ENCODE measurements around the gene CYBC1. TPM values are rescaled to one million over a fixed set of nuclear protein-coding genes. Genes with fewer than 3 reads are reported as not detected.

CYBC1 gene
- total and polyA plus RNA-seq, 2 donors from 2014 or later = 38.2 to 139 TPM

DNA sequence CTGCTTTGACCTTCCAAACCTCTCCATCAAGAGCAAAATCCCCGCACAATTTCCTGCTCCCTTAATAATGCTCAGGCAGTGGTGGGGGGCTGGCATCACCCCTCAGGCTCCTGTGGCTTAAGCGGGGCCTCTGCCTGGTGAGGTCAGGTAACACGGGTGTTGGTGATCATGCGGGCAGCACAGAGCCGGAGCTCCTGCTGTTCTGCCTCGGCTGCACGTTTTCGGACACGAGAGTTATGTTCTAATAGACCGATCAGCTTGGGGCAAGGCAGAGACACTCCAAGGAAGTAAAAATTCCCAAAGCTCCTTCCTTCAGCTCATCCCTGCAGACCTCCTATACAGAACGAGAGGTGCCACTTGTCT lies 14.0 kb upstream of the CYBC1 start:
- FAIRE-seq (no peak), DNase-seq (peak in 1 of 5 donors; percentile 31)
- no peak overlapping the region for H3K27ac ChIP-seq (ENCODE audit: low read depth in 2 of 2, low read length in 2 of 2)
- intact Hi-C loops (cut with DNase I) = loop anchor here (10.0 kb wide), 1 partner anchor 110 kb away; no protein-coding TSS in a partner anchor
- no peaks in the 10 kb centered on the region for H3K9me3 ChIP-seq (ENCODE audit: control insufficient read depth in 2 of 3, insufficient read depth in 1 of 3, low read length in 3 of 3)
- no peaks in the 10 kb centered on the region for H3K4me1 ChIP-seq (ENCODE audit: control insufficient read depth in 2 of 3, insufficient read depth in 2 of 3, low read depth in 1 of 3, low read length in 3 of 3)
- H3K27me3 ChIP-seq (ENCODE audit: control insufficient read depth, insufficient read depth, low read length) = no peaks in the 10 kb centered on the region
- peaks cover 7 to 36% (median 11%) of the 10 kb centered on the region in 3 donors for H3K36me3 ChIP-seq (ENCODE audit: control insufficient read depth in 2 of 3, insufficient read depth in 3 of 3, low read length in 3 of 3)
- no peak overlapping the region for H3K4me3 ChIP-seq (ENCODE audit: low read length in 3 of 3)
- TF ChIP-seq, protein P1, sequence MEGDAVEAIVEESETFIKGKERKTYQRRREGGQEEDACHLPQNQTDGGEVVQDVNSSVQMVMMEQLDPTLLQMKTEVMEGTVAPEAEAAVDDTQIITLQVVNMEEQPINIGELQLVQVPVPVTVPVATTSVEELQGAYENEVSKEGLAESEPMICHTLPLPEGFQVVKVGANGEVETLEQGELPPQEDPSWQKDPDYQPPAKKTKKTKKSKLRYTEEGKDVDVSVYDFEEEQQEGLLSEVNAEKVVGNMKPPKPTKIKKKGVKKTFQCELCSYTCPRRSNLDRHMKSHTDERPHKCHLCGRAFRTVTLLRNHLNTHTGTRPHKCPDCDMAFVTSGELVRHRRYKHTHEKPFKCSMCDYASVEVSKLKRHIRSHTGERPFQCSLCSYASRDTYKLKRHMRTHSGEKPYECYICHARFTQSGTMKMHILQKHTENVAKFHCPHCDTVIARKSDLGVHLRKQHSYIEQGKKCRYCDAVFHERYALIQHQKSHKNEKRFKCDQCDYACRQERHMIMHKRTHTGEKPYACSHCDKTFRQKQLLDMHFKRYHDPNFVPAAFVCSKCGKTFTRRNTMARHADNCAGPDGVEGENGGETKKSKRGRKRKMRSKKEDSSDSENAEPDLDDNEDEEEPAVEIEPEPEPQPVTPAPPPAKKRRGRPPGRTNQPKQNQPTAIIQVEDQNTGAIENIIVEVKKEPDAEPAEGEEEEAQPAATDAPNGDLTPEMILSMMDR (IDR thresholded peaks at IDR 0.05; ENCODE audit: borderline replicate concordance, extremely low read depth, insufficient read depth) = no peak
- no peak overlapping the region for H3K9ac ChIP-seq (ENCODE audit: low read length in 3 of 3)

- Histone ChIP-seq H3K36me3 (ENCODE audit: control insufficient read depth in 2 of 3, insufficient read depth in 3 of 3, low read length in 3 of 3) (peaks cover 7 to 35% (median 11%) of the 10 kb centered on the region in 3 donors), H3K27ac (ENCODE audit: low read depth in 2 of 2, low read length in 2 of 2) (no peak overlapping the region), H3K9me3 (ENCODE audit: control insufficient read depth in 2 of 3, insufficient read depth in 1 of 3, low read length in 3 of 3) (no peaks in the 10 kb centered on the region), H3K9ac (ENCODE audit: low read length in 3 of 3) (no peak overlapping the region), H3K4me1 (ENCODE audit: control insufficient read depth in 2 of 3, insufficient read depth in 2 of 3, low read depth in 1 of 3, low read length in 3 of 3) (no peaks in the 10 kb centered on the region), H3K27me3 (ENCODE audit: control insufficient read depth, insufficient read depth, low read length) (no peaks in the 10 kb centered on the region), H3K4me3 (ENCODE audit: low read length in 3 of 3) (no peak overlapping the region)
- TF ChIP-seq, protein P1 (IDR thresholded peaks at IDR 0.05; ENCODE audit: borderline replicate concordance, extremely low read depth, insufficient read depth) = no peak
- intact Hi-C loops (cut with DNase I) = loop anchor here (10.0 kb wide), 1 partner anchor 111 kb away; no protein-coding TSS in a partner anchor
- no peak for FAIRE-seq
- peak in 1 of 5 donors; percentile 46 for DNase-seq
These were observed 13.5 kb upstream of the CYBC1 start for GRCh38 chr17:82463925-82464566.

DNA sequence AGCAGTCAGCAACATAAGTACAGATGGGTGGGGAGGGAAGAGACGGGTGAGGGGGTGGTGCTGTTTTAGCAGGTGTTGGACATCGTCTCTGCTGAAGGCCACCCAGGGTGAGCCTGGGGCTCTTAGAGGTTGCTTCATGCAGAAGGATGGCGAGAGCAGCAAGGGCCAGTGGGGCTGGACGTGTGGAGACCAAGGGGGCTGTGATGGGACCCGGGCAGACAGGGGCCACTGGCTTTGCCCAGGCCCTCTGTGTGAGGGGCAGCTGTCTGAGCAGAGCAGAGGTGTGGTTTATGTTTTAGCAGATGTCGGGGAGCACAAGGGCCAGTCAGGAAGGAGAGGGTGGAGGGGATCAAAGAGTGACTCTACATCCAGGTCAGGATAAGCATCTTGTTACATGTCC lies 12.8 kb upstream of the CYBC1 start:
- H3K27ac ChIP-seq (ENCODE audit: low read depth in 2 of 2, low read length in 2 of 2) = no peak overlapping the region
- no peaks in the 10 kb centered on the region for H3K9me3 ChIP-seq (ENCODE audit: control insufficient read depth in 2 of 3, insufficient read depth in 1 of 3, low read length in 3 of 3)
- H3K4me3 ChIP-seq (ENCODE audit: low read length in 3 of 3) = no peak overlapping the region
- intact Hi-C loops (cut with DNase I) = loop anchor here (10.0 kb wide), 1 partner anchor 111 kb away; no protein-coding TSS in a partner anchor
- FAIRE-seq (no peak), DNase-seq (peak in 1 of 5 donors; percentile 29)
- H3K9ac ChIP-seq (ENCODE audit: low read length in 3 of 3) = no peak overlapping the region
- TF ChIP-seq, protein P1 (IDR thresholded peaks at IDR 0.05; ENCODE audit: borderline replicate concordance, extremely low read depth, insufficient read depth) = no peak
- H3K4me1 ChIP-seq (ENCODE audit: control insufficient read depth in 2 of 3, insufficient read depth in 2 of 3, low read depth in 1 of 3, low read length in 3 of 3) = no peaks in the 10 kb centered on the region
- peaks cover 5 to 29% (median 10%) of the 10 kb centered on the region in 3 donors for H3K36me3 ChIP-seq (ENCODE audit: control insufficient read depth in 2 of 3, insufficient read depth in 3 of 3, low read length in 3 of 3)
- H3K27me3 ChIP-seq (ENCODE audit: control insufficient read depth, insufficient read depth, low read length) = no peaks in the 10 kb centered on the region

All from kidney (tissue), 14 donors.